VCaP (cell line): ENCODE data around the gene PAK6.

Experiments
- H3K27ac ChIP-seq: fragments of 450-650 bp; 2 replicates; pipeline ENCODE4 v1.5.1; 2017
- CTCF ChIP-seq: fragments of 450-650 bp; conservative IDR thresholded peaks from 2 replicates; pipeline ENCODE4 v1.5.1; 2017; ENCODE audit warnings: mild to moderate bottlenecking, moderate library complexity

The PAK6 gene

GRCh38 chr15:40242601-40243000 lies 3.7 kb downstream of the PAK6 start:
- no peak for TF ChIP-seq CTCF
- no peak overlapping the region for H3K27ac ChIP-seq

- no peak for TF ChIP-seq CTCF
- no peak overlapping the region for H3K27ac ChIP-seq
Measured at GRCh38 chr15:40243126-40243810, 4.4 kb downstream of the PAK6 start.

- H3K27ac ChIP-seq, result peak overlapping the region; percentile 84
- TF ChIP-seq CTCF, result no peak
Measured at GRCh38 chr15:40244961-40245523, 6.2 kb downstream of the PAK6 start.

GRCh38 chr15:40245666-40246450 lies 7.0 kb downstream of the PAK6 start:
- no peak for TF ChIP-seq CTCF
- H3K27ac ChIP-seq, result peak overlapping the region; percentile 84

GRCh38 chr15:40246496-40247280 lies 7.8 kb downstream of the PAK6 start:
- H3K27ac ChIP-seq, result peak overlapping the region; percentile 84; the same call in 1 of the 2 replicates
- TF ChIP-seq CTCF, result no peak

- TF ChIP-seq CTCF, result no peak
- no peak overlapping the region; the same call in 1 of the 2 replicates for H3K27ac ChIP-seq
Measured at GRCh38 chr15:40247406-40247971, 8.6 kb downstream of the PAK6 start.
